Immature natural killer cell (primary cell): ENCODE results near the gene NEB. TPM values are rescaled to one million over a fixed set of nuclear protein-coding genes. Genes with fewer than 3 reads are reported as not detected.
"Not testable (repeated sequence)": the region's sequence is repeated elsewhere in the genome, so short reads cannot be mapped to it uniquely, and the experiment has no call there.

Experiments
- DNase-seq, 3 donors: peaks; one replicate each; pipeline ENCODE4 v3.0.0; 2022; ENCODE audit warnings: mixed read lengths in 1 of 3
- H3K27ac Mint-ChIP-seq, 6 donors: one replicate each; pipeline ENCODE4 v1.8.0; 2020; ENCODE audit warnings: mixed read lengths in 6 of 6, mild to moderate bottlenecking in 5 of 6, inconsistent platforms in 4 of 6, moderate library complexity in 3 of 6
- H3K27me3 Mint-ChIP-seq, 3 donors: one replicate each; pipeline ENCODE4 v1.8.0; 2020 to 2021; ENCODE audit warnings: low read depth in 3 of 3, mild to moderate bottlenecking in 3 of 3, mixed read lengths in 3 of 3, moderate library complexity in 3 of 3, inconsistent platforms in 1 of 3
- H3K36me3 Mint-ChIP-seq, 3 donors: one replicate each; pipeline ENCODE4 v1.8.0; 2020; ENCODE audit warnings: mixed read lengths in 3 of 3, inconsistent platforms in 2 of 3, mild to moderate bottlenecking in 2 of 3
- H3K4me1 Mint-ChIP-seq, 2 donors: one replicate each; pipeline ENCODE4 v1.8.0; 2020; ENCODE audit warnings: inconsistent platforms in 2 of 2, mild to moderate bottlenecking in 2 of 2, mixed read lengths in 2 of 2, moderate library complexity in 1 of 2
- H3K4me3 Mint-ChIP-seq, 5 donors: one replicate each; pipeline ENCODE4 v1.8.0; 2020; ENCODE audit warnings: mild to moderate bottlenecking in 5 of 5, mixed read lengths in 5 of 5, inconsistent platforms in 3 of 5, moderate library complexity in 3 of 5
- H3K9me3 Mint-ChIP-seq, 6 donors: one replicate each; pipeline ENCODE4 v1.8.0; 2020; ENCODE audit warnings: mild to moderate bottlenecking in 6 of 6, mixed read lengths in 6 of 6, inconsistent platforms in 4 of 6, moderate library complexity in 3 of 6
- polyA plus RNA-seq, 3 donors: library from polyadenylated mRNA; unstranded; fragments of 300-500 nt; fragmentation: Illumina TruSeq; gene quantifications; one replicate each; pipeline ENCODE4 v1.2.3, GENCODE V29; 2021

The NEB gene
- polyA plus RNA-seq, 3 donors from 2014 or later = 0.61 TPM; not detected in 2

GRCh38 chr2:151602402-151602801 is 131.9 kb downstream of the NEB start:
- H3K4me1 Mint-ChIP-seq, H3K9me3 Mint-ChIP-seq, H3K27me3 Mint-ChIP-seq, H3K36me3 Mint-ChIP-seq, DNase-seq, H3K27ac Mint-ChIP-seq, H3K4me3 Mint-ChIP-seq: not testable (repeated sequence)

GRCh38 chr2:151601803-151602202 is 132.5 kb downstream of the NEB start:
- H3K27me3 Mint-ChIP-seq, H3K36me3 Mint-ChIP-seq, DNase-seq, H3K4me3 Mint-ChIP-seq, H3K27ac Mint-ChIP-seq, H3K4me1 Mint-ChIP-seq, H3K9me3 Mint-ChIP-seq: not testable (repeated sequence)

GRCh38 chr2:151596903-151597608 is 137.2 kb downstream of the NEB start:
- not testable (repeated sequence) for H3K36me3 Mint-ChIP-seq, H3K4me1 Mint-ChIP-seq, H3K9me3 Mint-ChIP-seq, H3K4me3 Mint-ChIP-seq, H3K27ac Mint-ChIP-seq, H3K27me3 Mint-ChIP-seq, DNase-seq

- H3K27me3 Mint-ChIP-seq, H3K36me3 Mint-ChIP-seq, H3K4me3 Mint-ChIP-seq, H3K27ac Mint-ChIP-seq, H3K9me3 Mint-ChIP-seq, DNase-seq, H3K4me1 Mint-ChIP-seq: not testable (repeated sequence)
These were observed 142.4 kb downstream of the NEB start for GRCh38 chr2:151591908-151592255.

GRCh38 chr2:151591250-151591907 is 142.9 kb downstream of the NEB start:
- peak in 2 of 3 donors; percentile 6 to 8 for DNase-seq
- H3K27ac Mint-ChIP-seq, H3K9me3 Mint-ChIP-seq, H3K4me3 Mint-ChIP-seq, H3K27me3 Mint-ChIP-seq, H3K36me3 Mint-ChIP-seq, H3K4me1 Mint-ChIP-seq: not testable (repeated sequence)

GRCh38 chr2:151581300-151581699 is 153.0 kb downstream of the NEB start:
- not testable (repeated sequence) for H3K27me3 Mint-ChIP-seq, H3K4me3 Mint-ChIP-seq, H3K9me3 Mint-ChIP-seq, H3K27ac Mint-ChIP-seq, H3K4me1 Mint-ChIP-seq, DNase-seq, H3K36me3 Mint-ChIP-seq

- not testable (repeated sequence) for H3K9me3 Mint-ChIP-seq, H3K4me1 Mint-ChIP-seq, H3K27me3 Mint-ChIP-seq, H3K4me3 Mint-ChIP-seq, H3K27ac Mint-ChIP-seq, H3K36me3 Mint-ChIP-seq, DNase-seq
These were observed 153.6 kb downstream of the NEB start for GRCh38 chr2:151580697-151581096.

- no peak overlapping the region for H3K27ac Mint-ChIP-seq
- H3K4me1 Mint-ChIP-seq = no peaks in the 10 kb centered on the region
- DNase-seq = no peak
- H3K36me3 Mint-ChIP-seq = peaks cover 0 to 9% (median 5%) of the 10 kb centered on the region in 3 donors
- peaks cover 0 to 2% (median 0%) of the 10 kb centered on the region in 3 donors for H3K27me3 Mint-ChIP-seq
- H3K9me3 Mint-ChIP-seq = no peaks in the 10 kb centered on the region
- H3K4me3 Mint-ChIP-seq = no peak overlapping the region
These were observed 157.2 kb downstream of the NEB start for GRCh38 chr2:151577116-151577515.

GRCh38 chr2:151576080-151576479 is 158.2 kb downstream of the NEB start:
- DNase-seq = no peak
- H3K27me3 Mint-ChIP-seq = peaks cover 0 to 2% (median 0%) of the 10 kb centered on the region in 3 donors
- no peak overlapping the region for H3K4me3 Mint-ChIP-seq
- H3K27ac Mint-ChIP-seq = no peak overlapping the region
- H3K36me3 Mint-ChIP-seq = peaks cover 0 to 9% (median 5%) of the 10 kb centered on the region in 3 donors
- H3K9me3 Mint-ChIP-seq = no peaks in the 10 kb centered on the region
- no peaks in the 10 kb centered on the region for H3K4me1 Mint-ChIP-seq

- Mint-ChIP-seq H3K4me3 (no peak overlapping the region), H3K27me3 (peaks cover 0 to 2% (median 0%) of the 10 kb centered on the region in 3 donors), H3K27ac (no peak overlapping the region), H3K36me3 (peaks cover 0 to 11% (median 5%) of the 10 kb centered on the region in 3 donors), H3K4me1 (no peaks in the 10 kb centered on the region), H3K9me3 (no peaks in the 10 kb centered on the region)
- no peak for DNase-seq
These were observed 158.9 kb downstream of the NEB start for GRCh38 chr2:151575338-151575737.

GRCh38 chr2:151570191-151570590 is 164.1 kb downstream of the NEB start:
- Mint-ChIP-seq H3K27ac (no peak overlapping the region), H3K9me3 (no peaks in the 10 kb centered on the region), H3K4me1 (no peaks in the 10 kb centered on the region), H3K4me3 (no peak overlapping the region), H3K27me3 (peaks cover 0 to 2% (median 0%) of the 10 kb centered on the region in 3 donors), H3K36me3 (peaks cover 5 to 33% (median 26%) of the 10 kb centered on the region in 3 donors)
- DNase-seq = no peak

GRCh38 chr2:151569167-151569566 is 165.1 kb downstream of the NEB start:
- Mint-ChIP-seq H3K4me1 (no peaks in the 10 kb centered on the region), H3K36me3 (peaks cover 5 to 40% (median 34%) of the 10 kb centered on the region in 3 donors), H3K27me3 (peaks cover 0 to 2% (median 0%) of the 10 kb centered on the region in 3 donors), H3K4me3 (no peak overlapping the region), H3K27ac (no peak overlapping the region), H3K9me3 (no peaks in the 10 kb centered on the region)
- DNase-seq = no peak

GRCh38 chr2:151568501-151568900 is 165.8 kb downstream of the NEB start:
- H3K27me3 Mint-ChIP-seq = no peaks in the 10 kb centered on the region
- H3K27ac Mint-ChIP-seq = no peak overlapping the region
- H3K4me1 Mint-ChIP-seq = no peaks in the 10 kb centered on the region
- no peak for DNase-seq
- peaks cover 5 to 44% (median 39%) of the 10 kb centered on the region in 3 donors for H3K36me3 Mint-ChIP-seq
- no peaks in the 10 kb centered on the region for H3K9me3 Mint-ChIP-seq
- no peak overlapping the region for H3K4me3 Mint-ChIP-seq

GRCh38 chr2:151567006-151567405 is 167.3 kb downstream of the NEB start:
- no peaks in the 10 kb centered on the region for H3K4me1 Mint-ChIP-seq
- peaks cover 9 to 50% (median 44%) of the 10 kb centered on the region in 3 donors for H3K36me3 Mint-ChIP-seq
- H3K4me3 Mint-ChIP-seq = no peak overlapping the region
- H3K9me3 Mint-ChIP-seq = no peaks in the 10 kb centered on the region
- H3K27ac Mint-ChIP-seq = no peak overlapping the region
- no peak for DNase-seq
- H3K27me3 Mint-ChIP-seq = no peaks in the 10 kb centered on the region

- Mint-ChIP-seq H3K27me3 (no peaks in the 10 kb centered on the region), H3K36me3 (peaks cover 4 to 57% (median 45%) of the 10 kb centered on the region in 3 donors), H3K27ac (no peak overlapping the region), H3K4me3 (no peak overlapping the region), H3K4me1 (no peaks in the 10 kb centered on the region), H3K9me3 (no peaks in the 10 kb centered on the region)
- no peak for DNase-seq
These were observed 171.9 kb downstream of the NEB start for GRCh38 chr2:151562398-151562797.
